Measurements from ENCODE around the gene PDE9A. TPM values are rescaled to one million over a fixed set of nuclear protein-coding genes. Genes with fewer than 3 reads are reported as not detected.
"Not testable (repeated sequence)": the region's sequence is repeated elsewhere in the genome, so short reads cannot be mapped to it uniquely, and the experiment has no call there.

Gene PDE9A
- total RNA-seq, 3 donors from 2014 or later, result 0.90 to 4.7 (median 2.5) TPM

DNA sequence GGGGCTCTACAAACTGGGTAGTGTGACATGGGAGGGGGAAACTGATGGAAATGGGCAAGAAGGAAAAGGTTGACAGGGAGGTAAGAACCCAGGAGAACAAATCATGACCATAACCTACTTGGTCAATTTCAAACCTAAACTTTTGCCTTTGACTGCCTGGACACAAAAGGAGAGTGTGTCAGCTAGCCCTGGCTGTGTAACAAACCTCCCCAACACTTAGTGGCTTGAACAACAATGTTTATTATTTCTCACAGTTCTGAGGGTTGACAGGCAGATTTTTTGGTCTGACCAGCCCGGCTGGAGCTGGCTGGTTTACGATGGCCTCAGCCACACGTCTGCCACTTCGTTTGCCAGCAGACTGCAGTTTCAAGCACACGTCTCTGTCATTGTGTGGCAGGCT lies 133.5 kb downstream of the PDE9A start:
- DNase-seq (no peak), ATAC-seq (no peak)
- peaks cover 32% of the 10 kb centered on the region for H3K4me1 Mint-ChIP-seq (ENCODE audit: low read depth)
- no peaks in the 10 kb centered on the region for H3K27me3 Mint-ChIP-seq (ENCODE audit: low read depth)
- H3K4me3 Mint-ChIP-seq, result no peak overlapping the region
- H3K9me3 Mint-ChIP-seq, result no peaks in the 10 kb centered on the region
- H3K36me3 Mint-ChIP-seq (ENCODE audit: insufficient read depth), result no peaks in the 10 kb centered on the region

- no peaks in the 10 kb centered on the region for H3K9me3 Mint-ChIP-seq
Measured at GRCh38 chr21:42787613-42788012, 134.2 kb downstream of the PDE9A start.

GRCh38 chr21:42790520-42791065 lies 137.2 kb downstream of the PDE9A start:
- no peaks in the 10 kb centered on the region for H3K27me3 Mint-ChIP-seq (ENCODE audit: low read depth)

More at GRCh38 chr21:42787613-42788012, 134.2 kb downstream of the PDE9A start:
- DNase-seq (no peak), ATAC-seq (no peak)
- no peaks in the 10 kb centered on the region for H3K27me3 Mint-ChIP-seq (ENCODE audit: low read depth)
- peaks cover 25% of the 10 kb centered on the region for H3K4me1 Mint-ChIP-seq (ENCODE audit: low read depth)
- no peaks in the 10 kb centered on the region for H3K36me3 Mint-ChIP-seq (ENCODE audit: insufficient read depth)
- H3K4me3 Mint-ChIP-seq, result no peak overlapping the region

DNA sequence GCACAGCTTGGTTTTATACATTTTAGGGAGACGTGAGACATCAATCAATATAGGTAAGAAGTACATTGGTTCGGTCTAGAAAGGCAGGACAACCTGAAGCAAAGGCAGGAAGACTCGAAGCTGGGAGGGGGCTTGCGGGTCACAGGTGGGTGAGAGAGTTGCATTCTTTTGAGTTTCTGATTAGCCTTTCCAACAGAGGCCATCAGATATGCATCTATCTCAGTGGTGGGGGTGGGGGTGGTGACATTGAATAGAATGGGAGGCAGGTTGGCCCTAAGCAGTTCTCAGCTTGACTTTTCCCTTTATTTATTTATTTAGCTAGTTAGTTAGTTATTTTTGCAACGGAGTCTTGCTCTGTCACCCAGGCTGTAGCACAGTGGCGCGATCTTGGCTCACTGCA lies 140.4 kb downstream of the PDE9A start:
- ATAC-seq (no peak), DNase-seq (no peak)
- Mint-ChIP-seq H3K36me3 (ENCODE audit: insufficient read depth) (no peaks in the 10 kb centered on the region), H3K4me1 (ENCODE audit: low read depth) (peaks cover under 1% of the 10 kb centered on the region), H3K9me3 (no peaks in the 10 kb centered on the region), H3K4me3 (no peak overlapping the region), H3K27me3 (ENCODE audit: low read depth) (no peaks in the 10 kb centered on the region)

More at GRCh38 chr21:42790520-42791065, 137.2 kb downstream of the PDE9A start:
- Mint-ChIP-seq H3K4me1 (ENCODE audit: low read depth) (peaks cover under 1% of the 10 kb centered on the region), H3K36me3 (ENCODE audit: insufficient read depth) (no peaks in the 10 kb centered on the region), H3K4me3 (no peak overlapping the region), H3K9me3 (no peaks in the 10 kb centered on the region)
- DNase-seq (no peak), ATAC-seq (no peak)

GRCh38 chr21:42794551-42794950 lies 141.1 kb downstream of the PDE9A start:
- Mint-ChIP-seq H3K4me1 (ENCODE audit: low read depth) (peaks cover 5% of the 10 kb centered on the region), H3K4me3 (no peak overlapping the region), H3K9me3 (no peaks in the 10 kb centered on the region), H3K36me3 (ENCODE audit: insufficient read depth) (no peaks in the 10 kb centered on the region), H3K27me3 (ENCODE audit: low read depth) (no peaks in the 10 kb centered on the region)
- no peak for DNase-seq
- ATAC-seq, result no peak

- H3K4me3 Mint-ChIP-seq, result no peak overlapping the region
- H3K36me3 Mint-ChIP-seq (ENCODE audit: insufficient read depth), result no peaks in the 10 kb centered on the region
- H3K9me3 Mint-ChIP-seq, result no peaks in the 10 kb centered on the region
- no peak for DNase-seq
- H3K4me1 Mint-ChIP-seq (ENCODE audit: low read depth), result peaks cover 10% of the 10 kb centered on the region
- no peak for ATAC-seq
- H3K27me3 Mint-ChIP-seq (ENCODE audit: low read depth), result no peaks in the 10 kb centered on the region
Measured at GRCh38 chr21:42796327-42797062, 143.1 kb downstream of the PDE9A start.

DNA sequence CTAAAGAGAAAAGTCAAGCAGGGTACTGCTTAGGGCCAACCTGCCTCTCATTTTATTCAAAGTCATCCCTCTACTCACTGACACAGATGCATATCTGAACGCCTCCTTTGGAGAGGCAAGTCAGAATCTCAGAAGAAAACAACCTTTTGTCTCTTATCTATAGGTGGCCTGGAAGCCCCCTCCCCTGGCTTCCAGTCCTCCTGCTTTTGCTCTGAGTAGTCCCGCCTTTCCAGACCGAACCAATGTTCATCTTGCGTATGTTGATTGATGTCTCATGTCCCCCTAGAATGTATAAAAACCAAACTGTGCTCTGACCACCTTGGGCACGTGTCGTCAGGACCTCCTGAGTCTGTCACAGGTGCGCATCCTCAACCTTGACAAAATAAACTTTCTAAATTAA lies 144.1 kb downstream of the PDE9A start:
- H3K4me3 Mint-ChIP-seq, result no peak overlapping the region
- no peaks in the 10 kb centered on the region for H3K9me3 Mint-ChIP-seq
- no peak for DNase-seq
- H3K4me1 Mint-ChIP-seq (ENCODE audit: low read depth), result peaks cover 10% of the 10 kb centered on the region
- no peaks in the 10 kb centered on the region for H3K27me3 Mint-ChIP-seq (ENCODE audit: low read depth)
- no peaks in the 10 kb centered on the region for H3K36me3 Mint-ChIP-seq (ENCODE audit: insufficient read depth)
- ATAC-seq, result no peak

GRCh38 chr21:42798106-42798505 lies 144.7 kb downstream of the PDE9A start:
- Mint-ChIP-seq H3K4me1 (ENCODE audit: low read depth) (peaks cover 10% of the 10 kb centered on the region), H3K9me3 (no peaks in the 10 kb centered on the region), H3K4me3 (no peak overlapping the region), H3K36me3 (ENCODE audit: insufficient read depth) (no peaks in the 10 kb centered on the region), H3K27me3 (ENCODE audit: low read depth) (no peaks in the 10 kb centered on the region)
- ATAC-seq (no peak), DNase-seq (no peak)

DNA sequence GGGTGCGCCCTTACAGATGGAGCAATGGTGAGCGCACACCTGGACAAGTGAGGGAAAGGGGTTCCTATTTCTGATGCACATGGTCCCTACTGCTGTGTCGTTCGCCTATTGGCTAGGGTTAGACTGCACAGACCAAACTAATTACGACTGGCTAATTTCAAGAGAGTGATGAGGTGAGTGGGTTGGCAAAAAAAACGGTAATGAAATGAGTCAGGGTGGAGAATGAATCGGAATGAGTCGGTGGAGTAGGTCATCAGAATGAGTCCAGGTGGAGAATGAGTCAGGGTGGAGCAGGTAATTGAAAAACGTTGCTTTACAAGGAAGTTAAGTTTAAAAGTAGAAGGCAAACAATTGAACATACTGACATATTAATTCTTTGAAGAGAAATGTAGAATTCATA lies 146.1 kb downstream of the PDE9A start:
- Mint-ChIP-seq H3K4me3 (no peak overlapping the region), H3K27me3 (ENCODE audit: low read depth) (no peaks in the 10 kb centered on the region), H3K36me3 (ENCODE audit: insufficient read depth) (no peaks in the 10 kb centered on the region), H3K4me1 (ENCODE audit: low read depth) (peaks cover 10% of the 10 kb centered on the region), H3K9me3 (no peaks in the 10 kb centered on the region)
- DNase-seq, result no peak
- ATAC-seq, result peak; percentile 87 to 93

DNA sequence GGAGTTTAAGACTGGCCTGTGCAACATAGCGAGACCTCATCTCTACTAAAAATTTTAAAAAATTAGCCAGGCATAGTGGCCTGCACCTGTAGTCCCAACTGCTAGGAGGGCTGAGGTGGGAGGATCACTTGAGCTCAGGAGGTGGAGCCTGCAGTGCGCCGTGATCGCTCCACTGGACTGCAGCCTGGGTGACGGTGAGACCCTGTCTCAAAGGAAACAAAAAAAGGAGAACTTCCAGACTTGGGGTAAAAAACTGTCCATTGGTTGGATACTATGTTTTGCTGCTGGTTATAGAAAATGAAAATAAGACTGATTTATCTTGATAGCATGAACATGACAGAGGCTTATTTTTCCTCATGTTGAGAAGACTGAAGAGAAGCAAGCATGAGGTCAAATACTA lies 146.5 kb downstream of the PDE9A start:
- H3K27me3 Mint-ChIP-seq (ENCODE audit: low read depth), result no peaks in the 10 kb centered on the region
- no peak overlapping the region for H3K4me3 Mint-ChIP-seq
- ATAC-seq (no peak), DNase-seq (no peak)
- H3K36me3 Mint-ChIP-seq (ENCODE audit: insufficient read depth), result no peaks in the 10 kb centered on the region
- no peaks in the 10 kb centered on the region for H3K9me3 Mint-ChIP-seq
- H3K4me1 Mint-ChIP-seq (ENCODE audit: low read depth), result peaks cover 10% of the 10 kb centered on the region

DNA sequence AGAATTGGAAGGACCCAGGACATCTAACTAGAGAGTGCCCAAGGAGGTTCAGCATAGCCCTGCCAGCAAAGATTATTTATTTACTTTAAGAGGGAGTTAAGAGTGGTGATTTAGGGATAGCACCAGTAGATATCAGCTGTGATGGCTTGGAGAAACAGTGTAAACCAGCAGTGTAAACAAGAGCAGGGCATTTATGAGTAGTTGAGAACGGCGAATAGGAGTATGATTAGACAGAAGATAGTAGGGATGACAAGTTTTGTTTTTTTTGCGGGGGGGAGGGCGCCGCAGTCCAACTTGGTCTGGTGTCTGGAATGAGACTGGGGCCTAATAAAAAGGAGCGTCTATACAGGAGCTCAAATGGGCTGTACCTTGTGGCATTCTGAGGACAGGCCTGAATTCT lies 148.2 kb downstream of the PDE9A start:
- not testable (repeated sequence) for H3K36me3 Mint-ChIP-seq (ENCODE audit: insufficient read depth); H3K27me3 Mint-ChIP-seq (ENCODE audit: low read depth); H3K9me3 Mint-ChIP-seq; DNase-seq; H3K4me3 Mint-ChIP-seq; ATAC-seq
- peaks cover 10% of the 10 kb centered on the region for H3K4me1 Mint-ChIP-seq (ENCODE audit: low read depth)

DNA sequence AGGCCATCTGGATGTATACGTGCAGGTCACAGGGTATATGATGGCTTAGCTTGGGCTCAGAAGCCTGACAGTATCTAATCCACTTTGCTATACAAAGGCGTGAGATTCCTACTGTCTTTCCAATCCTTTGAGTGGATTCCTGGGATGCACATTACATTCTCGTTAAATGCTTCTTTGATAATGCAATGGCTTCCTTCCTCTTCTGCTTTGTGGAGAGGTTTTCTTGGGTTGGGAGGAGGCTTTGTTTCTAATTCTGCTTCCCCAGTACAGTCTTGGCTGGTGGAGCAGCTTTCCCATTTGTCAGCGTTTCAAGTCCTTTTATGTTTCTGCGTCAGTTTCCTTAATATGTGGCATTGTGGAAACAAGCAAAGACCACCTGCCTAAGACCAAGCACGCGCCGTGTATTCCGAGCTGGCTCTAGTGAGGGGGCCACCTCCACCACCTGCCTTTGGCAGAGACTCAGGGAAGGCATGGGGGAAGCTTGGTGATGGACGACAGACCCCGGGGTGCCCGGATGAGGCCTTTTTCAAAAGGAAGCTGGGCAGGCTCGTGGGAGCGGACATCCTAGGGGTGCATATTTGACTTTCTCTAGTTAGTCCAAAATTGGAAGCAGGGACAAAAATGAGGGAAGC lies 153.2 kb downstream of the PDE9A start:
- Mint-ChIP-seq H3K4me3 (no peak overlapping the region), H3K27me3 (ENCODE audit: low read depth) (peaks cover 5% of the 10 kb centered on the region), H3K36me3 (ENCODE audit: insufficient read depth) (no peaks in the 10 kb centered on the region), H3K4me1 (ENCODE audit: low read depth) (no peaks in the 10 kb centered on the region), H3K9me3 (no peaks in the 10 kb centered on the region)
- no peak for ATAC-seq
- DNase-seq, result no peak

DNA sequence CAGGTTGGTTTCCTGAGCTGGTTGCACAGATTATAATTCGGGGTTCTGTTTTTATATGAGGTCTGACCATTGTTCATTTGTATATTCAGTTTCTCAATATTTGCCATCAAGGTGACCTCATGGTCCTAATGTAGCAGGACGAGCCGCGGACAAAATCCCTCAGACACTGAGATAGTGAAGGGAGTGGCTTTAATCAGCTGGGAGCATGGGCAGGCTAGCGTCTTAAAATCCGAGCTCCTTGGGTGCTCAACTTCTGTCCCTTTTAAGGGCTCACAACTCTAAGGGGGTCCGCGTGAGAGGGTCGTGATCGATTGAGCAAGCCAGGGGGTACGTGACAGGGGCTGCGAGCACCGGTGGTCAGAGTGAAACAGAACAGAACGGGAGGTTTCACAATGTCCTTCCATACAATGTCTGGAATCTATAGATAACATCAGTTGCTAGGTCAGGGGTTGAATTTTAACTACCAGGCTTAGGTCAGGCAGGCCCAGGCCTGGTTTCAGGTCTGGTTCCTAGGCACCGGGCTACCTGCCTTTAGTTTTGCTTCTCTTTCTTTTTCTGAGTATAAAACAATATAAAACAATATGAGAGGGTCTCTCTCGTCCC lies 154.0 kb downstream of the PDE9A start:
- DNase-seq; H3K36me3 Mint-ChIP-seq (ENCODE audit: insufficient read depth); H3K4me3 Mint-ChIP-seq; ATAC-seq; H3K4me1 Mint-ChIP-seq (ENCODE audit: low read depth); H3K27me3 Mint-ChIP-seq (ENCODE audit: low read depth); H3K9me3 Mint-ChIP-seq: not testable (repeated sequence)

DNA sequence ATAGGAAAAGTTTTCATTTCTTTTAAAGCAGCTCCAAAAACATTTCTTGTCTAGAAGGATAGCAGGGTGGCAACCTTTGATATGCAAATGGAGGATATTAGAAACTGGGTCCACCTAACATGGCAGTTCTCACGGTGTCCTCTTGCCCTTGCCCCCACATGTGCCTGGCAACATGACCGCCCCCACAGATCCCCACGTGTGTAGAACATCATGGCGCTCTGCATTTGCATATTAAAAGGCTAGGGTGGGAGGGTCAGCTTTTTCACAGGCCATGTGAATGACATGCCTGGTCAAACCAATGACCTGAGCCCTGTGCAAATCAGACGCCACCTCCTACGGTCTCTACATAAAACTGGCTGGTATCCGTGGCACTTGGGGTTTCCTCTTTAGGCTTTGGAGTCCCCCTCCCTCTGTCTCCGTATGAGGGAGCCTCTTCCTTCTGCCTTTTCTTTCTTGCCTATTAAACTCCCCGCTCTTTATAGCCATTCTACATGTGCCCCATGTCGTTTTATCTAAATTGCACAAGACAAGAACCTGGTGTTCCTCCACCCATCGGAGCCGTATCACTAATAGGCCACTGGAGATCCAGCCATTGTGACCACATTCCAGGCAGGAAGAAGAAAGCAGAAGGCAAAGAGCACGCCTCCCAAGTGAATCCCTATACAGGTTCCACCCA lies 154.7 kb downstream of the PDE9A start:
- Mint-ChIP-seq H3K36me3 (ENCODE audit: insufficient read depth) (no peaks in the 10 kb centered on the region), H3K27me3 (ENCODE audit: low read depth) (peaks cover 5% of the 10 kb centered on the region), H3K4me1 (ENCODE audit: low read depth) (no peaks in the 10 kb centered on the region), H3K4me3 (no peak overlapping the region), H3K9me3 (no peaks in the 10 kb centered on the region)
- no peak for ATAC-seq
- no peak for DNase-seq

All from activated T-cell treated with anti-CD3 and anti-CD28 coated beads, Interleukin-2, amount 50 U/mL, for 4 hours (primary cell).